ENCODE measurements around the gene PRX. TPM values are rescaled to one million over a fixed set of nuclear protein-coding genes. Genes with fewer than 3 reads are reported as not detected.

Gene PRX
- polyA plus RNA-seq, 4 donors, result 0.45 to 3.1 (median 1.3) TPM

DNA sequence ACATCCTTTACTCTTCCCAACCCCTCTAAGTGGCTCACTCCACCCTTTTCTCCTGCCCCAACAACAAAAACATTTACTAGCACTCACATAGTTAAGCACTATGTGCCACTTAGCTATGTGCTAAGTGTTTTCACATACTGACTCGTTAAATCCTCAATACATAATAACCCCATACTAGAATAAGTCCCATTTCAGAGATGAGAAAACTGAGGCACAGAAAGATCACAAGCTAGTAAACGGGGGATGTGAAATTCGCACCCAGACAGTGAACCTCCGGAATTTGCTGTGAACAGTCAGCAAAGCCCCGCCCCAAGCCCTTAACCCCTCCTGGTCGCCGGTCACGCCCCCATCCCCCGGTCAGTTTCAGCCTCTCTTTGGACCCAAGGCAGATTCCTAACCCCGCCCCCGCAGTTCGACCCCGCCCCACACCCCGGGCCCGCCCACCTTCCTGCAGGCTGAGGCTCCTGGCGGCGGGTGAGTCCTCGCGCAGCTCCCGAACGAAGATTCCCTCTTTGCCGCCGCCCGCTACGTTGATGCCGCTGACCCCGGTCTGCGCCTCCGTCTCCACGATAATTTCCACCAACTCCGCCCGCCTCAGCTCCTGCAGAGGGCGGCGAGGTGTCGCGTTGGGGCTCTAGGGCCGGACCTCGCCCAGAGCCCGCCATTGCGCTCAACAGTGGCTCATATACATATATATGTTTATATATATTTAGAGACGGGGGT is 9.8 kb downstream of the PRX start:
- H3K9me3 ChIP-seq (ENCODE audit: control insufficient read depth in 2 of 2, insufficient read depth in 1 of 2, low read depth in 1 of 2, low read length in 1 of 2), result no peaks in the 10 kb centered on the region
- H3K4me3 ChIP-seq (ENCODE audit: low read depth in 1 of 3, low read length in 3 of 3), result peak overlapping the region in 2 of 3 donors; percentile 47 to 68
- FAIRE-seq (no peak), DNase-seq (peak; percentile 78 to 91)
- peaks cover 0 to 8% (median 0%) of the 10 kb centered on the region in 3 donors for H3K4me1 ChIP-seq (ENCODE audit: control insufficient read depth in 3 of 3, insufficient read depth in 2 of 3, low read depth in 1 of 3, low read length in 2 of 3)
- peak overlapping the region; percentile 12 to 82 (median 82) for H3K27ac ChIP-seq (ENCODE audit: low read depth in 1 of 3, low read length in 2 of 3)
- 0 to 1% (median 1%) methylated on average over 41 of the region's 41 CpGs for WGBS, 3 donors
- H3K36me3 ChIP-seq (ENCODE audit: control insufficient read depth in 3 of 3, insufficient read depth in 2 of 3, low read depth in 1 of 3, low read length in 3 of 3), result no peaks in the 10 kb centered on the region
- no peaks in the 10 kb centered on the region for H3K27me3 ChIP-seq (ENCODE audit: control insufficient read depth in 3 of 3, insufficient read depth in 3 of 3, low read length in 3 of 3)

- Histone ChIP-seq H3K4me1 (ENCODE audit: control insufficient read depth in 3 of 3, insufficient read depth in 2 of 3, low read depth in 1 of 3, low read length in 2 of 3) (peaks cover 0 to 13% (median 2%) of the 10 kb centered on the region in 3 donors), H3K27ac (ENCODE audit: low read depth in 1 of 3, low read length in 2 of 3) (no peak overlapping the region), H3K4me3 (ENCODE audit: low read depth in 1 of 3, low read length in 3 of 3) (no peak overlapping the region), H3K9me3 (ENCODE audit: control insufficient read depth in 2 of 2, insufficient read depth in 1 of 2, low read depth in 1 of 2, low read length in 1 of 2) (no peaks in the 10 kb centered on the region), H3K27me3 (ENCODE audit: control insufficient read depth in 3 of 3, insufficient read depth in 3 of 3, low read length in 3 of 3) (no peaks in the 10 kb centered on the region), H3K36me3 (ENCODE audit: control insufficient read depth in 3 of 3, insufficient read depth in 2 of 3, low read depth in 1 of 3, low read length in 3 of 3) (peaks cover 0 to 11% (median 3%) of the 10 kb centered on the region in 3 donors)
- FAIRE-seq, result no peak
- 24 to 48% (median 27%) methylated on average over 2 to 3 of the region's 3 CpGs for WGBS, 3 donors
- DNase-seq, result no peak
Measured at GRCh38 chr19:40400559-40400958, 12.6 kb downstream of the PRX start.

GRCh38 chr19:40398417-40399131 is 14.6 kb downstream of the PRX start:
- Histone ChIP-seq H3K4me3 (ENCODE audit: low read depth in 1 of 3, low read length in 3 of 3) (peak overlapping the region in 1 of 3 donors; percentile 4), H3K36me3 (ENCODE audit: control insufficient read depth in 3 of 3, insufficient read depth in 2 of 3, low read depth in 1 of 3, low read length in 3 of 3) (peaks cover 0 to 11% (median 3%) of the 10 kb centered on the region in 3 donors), H3K9me3 (ENCODE audit: control insufficient read depth in 2 of 2, insufficient read depth in 1 of 2, low read depth in 1 of 2, low read length in 1 of 2) (no peaks in the 10 kb centered on the region), H3K4me1 (ENCODE audit: control insufficient read depth in 3 of 3, insufficient read depth in 2 of 3, low read depth in 1 of 3, low read length in 2 of 3) (peaks cover 0 to 13% (median 2%) of the 10 kb centered on the region in 3 donors), H3K27ac (ENCODE audit: low read depth in 1 of 3, low read length in 2 of 3) (peak overlapping the region in 1 of 3 donors; percentile 25), H3K27me3 (ENCODE audit: control insufficient read depth in 3 of 3, insufficient read depth in 3 of 3, low read length in 3 of 3) (no peaks in the 10 kb centered on the region)
- DNase-seq, result peak; percentile 55 to 79
- no peak for FAIRE-seq
- WGBS, 3 donors, result 42 to 44% (median 42%) methylated on average over 37 to 49 of the region's 49 CpGs

GRCh38 chr19:40397568-40397906 is 15.6 kb downstream of the PRX start:
- H3K9me3 ChIP-seq (ENCODE audit: control insufficient read depth in 2 of 2, insufficient read depth in 1 of 2, low read depth in 1 of 2, low read length in 1 of 2), result no peaks in the 10 kb centered on the region
- H3K27me3 ChIP-seq (ENCODE audit: control insufficient read depth in 3 of 3, insufficient read depth in 3 of 3, low read length in 3 of 3), result no peaks in the 10 kb centered on the region
- no peak overlapping the region for H3K27ac ChIP-seq (ENCODE audit: low read depth in 1 of 3, low read length in 2 of 3)
- peaks cover 0 to 9% (median 2%) of the 10 kb centered on the region in 3 donors for H3K4me1 ChIP-seq (ENCODE audit: control insufficient read depth in 3 of 3, insufficient read depth in 2 of 3, low read depth in 1 of 3, low read length in 2 of 3)
- WGBS, 3 donors, result 92 to 96% (median 94%) methylated on average over 17 to 22 of the region's 22 CpGs
- FAIRE-seq (no peak), DNase-seq (no peak)
- H3K36me3 ChIP-seq (ENCODE audit: control insufficient read depth in 3 of 3, insufficient read depth in 2 of 3, low read depth in 1 of 3, low read length in 3 of 3), result peaks cover 0 to 11% (median 3%) of the 10 kb centered on the region in 3 donors
- no peak overlapping the region for H3K4me3 ChIP-seq (ENCODE audit: low read depth in 1 of 3, low read length in 3 of 3)

- no peaks in the 10 kb centered on the region for H3K27me3 ChIP-seq (ENCODE audit: control insufficient read depth in 3 of 3, insufficient read depth in 3 of 3, low read length in 3 of 3)
- no peak for DNase-seq
- no peaks in the 10 kb centered on the region for H3K9me3 ChIP-seq (ENCODE audit: control insufficient read depth in 2 of 2, insufficient read depth in 1 of 2, low read depth in 1 of 2, low read length in 1 of 2)
- H3K4me1 ChIP-seq (ENCODE audit: control insufficient read depth in 3 of 3, insufficient read depth in 2 of 3, low read depth in 1 of 3, low read length in 2 of 3), result peaks cover 0 to 9% (median 2%) of the 10 kb centered on the region in 3 donors
- WGBS, 3 donors, result 85 to 86% (median 85%) methylated on average over 19 to 20 of the region's 20 CpGs
- FAIRE-seq, result no peak
- H3K36me3 ChIP-seq (ENCODE audit: control insufficient read depth in 3 of 3, insufficient read depth in 2 of 3, low read depth in 1 of 3, low read length in 3 of 3), result peaks cover 0 to 11% (median 3%) of the 10 kb centered on the region in 3 donors
- no peak overlapping the region for H3K4me3 ChIP-seq (ENCODE audit: low read depth in 1 of 3, low read length in 3 of 3)
- no peak overlapping the region for H3K27ac ChIP-seq (ENCODE audit: low read depth in 1 of 3, low read length in 2 of 3)
Measured at GRCh38 chr19:40396886-40397567, 16.2 kb downstream of the PRX start.

DNA sequence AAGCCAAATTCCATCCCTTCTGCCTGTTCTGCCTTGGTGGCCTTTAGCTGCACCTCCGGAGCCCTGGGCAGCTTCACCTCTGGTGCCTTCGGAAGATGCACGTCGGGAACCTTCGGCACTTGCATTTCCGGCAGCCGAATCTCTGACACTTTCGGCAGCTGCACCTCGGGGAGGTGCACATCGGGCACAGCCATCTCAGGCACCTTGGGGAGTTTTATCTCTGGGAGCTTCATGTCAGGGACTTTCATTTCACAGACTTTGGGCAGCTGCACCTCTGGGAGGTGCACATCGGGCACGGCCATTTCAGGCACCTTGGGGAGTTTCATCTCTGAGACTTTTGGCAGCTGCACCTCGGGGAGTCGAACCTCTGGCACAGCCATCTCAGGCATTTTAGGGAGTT is 17.2 kb downstream of the PRX start:
- FAIRE-seq (no peak), DNase-seq (no peak)
- no peak overlapping the region for H3K4me3 ChIP-seq (ENCODE audit: low read depth in 1 of 3, low read length in 3 of 3)
- no peak overlapping the region for H3K27ac ChIP-seq (ENCODE audit: low read depth in 1 of 3, low read length in 2 of 3)
- peaks cover 0 to 9% (median 2%) of the 10 kb centered on the region in 3 donors for H3K4me1 ChIP-seq (ENCODE audit: control insufficient read depth in 3 of 3, insufficient read depth in 2 of 3, low read depth in 1 of 3, low read length in 2 of 3)
- no peaks in the 10 kb centered on the region for H3K27me3 ChIP-seq (ENCODE audit: control insufficient read depth in 3 of 3, insufficient read depth in 3 of 3, low read length in 3 of 3)
- H3K9me3 ChIP-seq (ENCODE audit: control insufficient read depth in 2 of 2, insufficient read depth in 1 of 2, low read depth in 1 of 2, low read length in 1 of 2), result no peaks in the 10 kb centered on the region
- peaks cover 0 to 11% (median 3%) of the 10 kb centered on the region in 3 donors for H3K36me3 ChIP-seq (ENCODE audit: control insufficient read depth in 3 of 3, insufficient read depth in 2 of 3, low read depth in 1 of 3, low read length in 3 of 3)
- WGBS, 3 donors, result 83 to 89% (median 86%) methylated on average over 14 of the region's 14 CpGs

- no peak for FAIRE-seq
- no peak overlapping the region for H3K4me3 ChIP-seq (ENCODE audit: low read depth in 1 of 3, low read length in 3 of 3)
- 68 to 79% (median 75%) methylated on average over 10 to 13 of the region's 13 CpGs for WGBS, 3 donors
- no peaks in the 10 kb centered on the region for H3K27me3 ChIP-seq (ENCODE audit: control insufficient read depth in 3 of 3, insufficient read depth in 3 of 3, low read length in 3 of 3)
- peaks cover 0 to 11% (median 3%) of the 10 kb centered on the region in 3 donors for H3K36me3 ChIP-seq (ENCODE audit: control insufficient read depth in 3 of 3, insufficient read depth in 2 of 3, low read depth in 1 of 3, low read length in 3 of 3)
- H3K9me3 ChIP-seq (ENCODE audit: control insufficient read depth in 2 of 2, insufficient read depth in 1 of 2, low read depth in 1 of 2, low read length in 1 of 2), result no peaks in the 10 kb centered on the region
- peaks cover 0 to 9% (median 2%) of the 10 kb centered on the region in 3 donors for H3K4me1 ChIP-seq (ENCODE audit: control insufficient read depth in 3 of 3, insufficient read depth in 2 of 3, low read depth in 1 of 3, low read length in 2 of 3)
- no peak overlapping the region for H3K27ac ChIP-seq (ENCODE audit: low read depth in 1 of 3, low read length in 2 of 3)
- no peak for DNase-seq
Measured at GRCh38 chr19:40394816-40395210, 18.4 kb downstream of the PRX start.

Data from small intestine (tissue), 7 donors.